ENCODE measurements around the gene CDH26. TPM values are rescaled to one million over a fixed set of nuclear protein-coding genes. Genes with fewer than 3 reads are reported as not detected.

CDH26 gene
- total and polyA plus RNA-seq, 2 of the 13 experiments (the other 11 are each of a cell fraction or from before 2014, with no cell fraction given) = 0.40 to 1.1 TPM

DNA sequence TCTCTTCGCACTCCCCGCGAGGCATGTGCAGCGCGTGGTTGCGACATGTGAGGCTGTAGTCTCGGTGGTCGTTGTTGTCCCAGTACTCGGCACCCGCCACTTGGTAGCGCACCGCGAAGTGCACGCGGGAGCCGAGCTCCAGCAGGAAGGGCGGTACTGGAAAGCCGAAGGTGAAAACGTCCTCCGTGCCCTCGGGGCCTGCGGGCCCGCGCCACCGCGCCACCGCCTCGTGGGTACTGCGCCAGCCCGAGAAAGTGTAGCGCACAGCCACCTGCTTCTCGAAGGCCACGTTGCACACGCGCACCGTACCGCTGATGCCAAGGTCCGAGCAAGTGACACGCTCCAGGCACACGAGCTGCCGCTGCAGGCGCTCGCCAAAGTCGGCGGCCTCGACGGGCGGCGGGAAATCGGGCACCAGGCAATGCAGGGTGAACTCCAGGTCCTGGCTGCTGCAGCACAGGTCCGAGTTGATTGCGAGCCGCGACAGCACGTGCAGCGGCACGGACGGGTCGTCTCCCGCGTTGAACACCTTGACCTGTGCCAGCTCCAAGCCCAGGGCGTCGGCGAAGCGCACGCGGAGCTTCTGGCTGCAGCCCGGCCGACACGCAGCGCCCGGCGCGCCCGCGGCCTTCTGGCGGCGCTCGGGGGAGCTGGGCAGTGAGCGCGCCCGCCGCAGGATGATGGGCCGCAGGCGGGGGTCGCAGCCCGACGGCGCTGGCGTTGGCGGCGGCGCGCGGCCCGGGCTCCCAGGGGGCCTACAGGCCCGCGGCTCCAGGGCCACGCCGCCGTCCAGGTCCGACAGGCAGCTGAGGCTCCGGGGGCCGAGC lies 19.0 kb upstream of the CDH26 start (continued):
- TF ChIP-seq, protein P1, sequence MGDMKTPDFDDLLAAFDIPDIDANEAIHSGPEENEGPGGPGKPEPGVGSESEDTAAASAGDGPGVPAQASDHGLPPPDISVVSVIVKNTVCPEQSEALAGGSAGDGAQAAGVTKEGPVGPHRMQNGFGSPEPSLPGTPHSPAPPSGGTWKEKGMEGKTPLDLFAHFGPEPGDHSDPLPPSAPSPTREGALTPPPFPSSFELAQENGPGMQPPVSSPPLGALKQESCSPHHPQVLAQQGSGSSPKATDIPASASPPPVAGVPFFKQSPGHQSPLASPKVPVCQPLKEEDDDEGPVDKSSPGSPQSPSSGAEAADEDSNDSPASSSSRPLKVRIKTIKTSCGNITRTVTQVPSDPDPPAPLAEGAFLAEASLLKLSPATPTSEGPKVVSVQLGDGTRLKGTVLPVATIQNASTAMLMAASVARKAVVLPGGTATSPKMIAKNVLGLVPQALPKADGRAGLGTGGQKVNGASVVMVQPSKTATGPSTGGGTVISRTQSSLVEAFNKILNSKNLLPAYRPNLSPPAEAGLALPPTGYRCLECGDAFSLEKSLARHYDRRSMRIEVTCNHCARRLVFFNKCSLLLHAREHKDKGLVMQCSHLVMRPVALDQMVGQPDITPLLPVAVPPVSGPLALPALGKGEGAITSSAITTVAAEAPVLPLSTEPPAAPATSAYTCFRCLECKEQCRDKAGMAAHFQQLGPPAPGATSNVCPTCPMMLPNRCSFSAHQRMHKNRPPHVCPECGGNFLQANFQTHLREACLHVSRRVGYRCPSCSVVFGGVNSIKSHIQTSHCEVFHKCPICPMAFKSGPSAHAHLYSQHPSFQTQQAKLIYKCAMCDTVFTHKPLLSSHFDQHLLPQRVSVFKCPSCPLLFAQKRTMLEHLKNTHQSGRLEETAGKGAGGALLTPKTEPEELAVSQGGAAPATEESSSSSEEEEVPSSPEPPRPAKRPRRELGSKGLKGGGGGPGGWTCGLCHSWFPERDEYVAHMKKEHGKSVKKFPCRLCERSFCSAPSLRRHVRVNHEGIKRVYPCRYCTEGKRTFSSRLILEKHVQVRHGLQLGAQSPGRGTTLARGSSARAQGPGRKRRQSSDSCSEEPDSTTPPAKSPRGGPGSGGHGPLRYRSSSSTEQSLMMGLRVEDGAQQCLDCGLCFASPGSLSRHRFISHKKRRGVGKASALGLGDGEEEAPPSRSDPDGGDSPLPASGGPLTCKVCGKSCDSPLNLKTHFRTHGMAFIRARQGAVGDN (CRISPR knock-in tag; IDR thresholded peaks at IDR 0.05) = peak; percentile 64
- TF ChIP-seq KLF15 (CRISPR knock-in tag; IDR thresholded peaks at IDR 0.05; ENCODE audit: borderline replicate concordance) (no peak; the same call in 1 of the 2 replicates), JUND (CRISPR knock-in tag; IDR thresholded peaks at IDR 0.05) (peak; percentile 19; the same call in 1 of the 2 replicates), RARA (CRISPR knock-in tag; IDR thresholded peaks at IDR 0.05) (no peak), RBFOX2 (IDR thresholded peaks at IDR 0.05; ENCODE audit: low read depth, low read length) (peak; percentile 60), SALL1 (CRISPR knock-in tag; IDR thresholded peaks at IDR 0.05) (peak; percentile 10; the same call in 1 of the 2 replicates), HNF4A (CRISPR knock-in tag; IDR thresholded peaks at IDR 0.05) (0 out of 2 replicates have a peak, but pooled peaks have one; percentile 2), FOXO1 (CRISPR knock-in tag; IDR thresholded peaks at IDR 0.05) (peak; percentile 29; the same call in 1 of the 2 replicates), ELF4 (CRISPR knock-in tag; IDR thresholded peaks at IDR 0.05; ENCODE audit: borderline replicate concordance) (no peak), TOE1 (CRISPR knock-in tag; IDR thresholded peaks at IDR 0.05) (no peak), SP2 (CRISPR knock-in tag; IDR thresholded peaks at IDR 0.05) (0 out of 2 replicates have a peak, but pooled peaks have one; percentile 13), RNF2 (conservative IDR thresholded peaks at IDR 0.05; ENCODE audit: low read depth) (no peak), POGZ (CRISPR knock-in tag; IDR thresholded peaks at IDR 0.05) (peak; percentile 64; the same call in 1 of the 2 replicates), HDAC1 (CRISPR knock-in tag; IDR thresholded peaks at IDR 0.05) (peak; percentile 48; the same call in 1 of the 2 replicates), CEBPB (IDR thresholded peaks at IDR 0.05; ENCODE audit: borderline replicate concordance, low read depth, low read length) (peak; percentile 75), PRPF4 (IDR thresholded peaks at IDR 0.05; ENCODE audit: low read depth, low read length, poor library complexity, severe bottlenecking) (peak; percentile 15), ZFP1 (CRISPR knock-in tag; IDR thresholded peaks at IDR 0.05) (no peak), AGO2 (optimal IDR thresholded peaks at IDR 0.05; ENCODE audit: low read depth, low read length) (peak; percentile 75)
- TF ChIP-seq, protein P2, sequence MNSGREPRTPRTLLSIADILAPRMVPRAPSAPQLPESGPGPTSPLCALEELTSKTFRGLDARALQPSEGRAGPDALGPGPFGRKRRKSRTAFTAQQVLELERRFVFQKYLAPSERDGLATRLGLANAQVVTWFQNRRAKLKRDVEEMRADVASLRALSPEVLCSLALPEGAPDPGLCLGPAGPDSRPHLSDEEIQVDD (CRISPR knock-in tag; IDR thresholded peaks at IDR 0.05; ENCODE audit: borderline replicate concordance) = peak; percentile 89
- TF ChIP-seq, protein P3, sequence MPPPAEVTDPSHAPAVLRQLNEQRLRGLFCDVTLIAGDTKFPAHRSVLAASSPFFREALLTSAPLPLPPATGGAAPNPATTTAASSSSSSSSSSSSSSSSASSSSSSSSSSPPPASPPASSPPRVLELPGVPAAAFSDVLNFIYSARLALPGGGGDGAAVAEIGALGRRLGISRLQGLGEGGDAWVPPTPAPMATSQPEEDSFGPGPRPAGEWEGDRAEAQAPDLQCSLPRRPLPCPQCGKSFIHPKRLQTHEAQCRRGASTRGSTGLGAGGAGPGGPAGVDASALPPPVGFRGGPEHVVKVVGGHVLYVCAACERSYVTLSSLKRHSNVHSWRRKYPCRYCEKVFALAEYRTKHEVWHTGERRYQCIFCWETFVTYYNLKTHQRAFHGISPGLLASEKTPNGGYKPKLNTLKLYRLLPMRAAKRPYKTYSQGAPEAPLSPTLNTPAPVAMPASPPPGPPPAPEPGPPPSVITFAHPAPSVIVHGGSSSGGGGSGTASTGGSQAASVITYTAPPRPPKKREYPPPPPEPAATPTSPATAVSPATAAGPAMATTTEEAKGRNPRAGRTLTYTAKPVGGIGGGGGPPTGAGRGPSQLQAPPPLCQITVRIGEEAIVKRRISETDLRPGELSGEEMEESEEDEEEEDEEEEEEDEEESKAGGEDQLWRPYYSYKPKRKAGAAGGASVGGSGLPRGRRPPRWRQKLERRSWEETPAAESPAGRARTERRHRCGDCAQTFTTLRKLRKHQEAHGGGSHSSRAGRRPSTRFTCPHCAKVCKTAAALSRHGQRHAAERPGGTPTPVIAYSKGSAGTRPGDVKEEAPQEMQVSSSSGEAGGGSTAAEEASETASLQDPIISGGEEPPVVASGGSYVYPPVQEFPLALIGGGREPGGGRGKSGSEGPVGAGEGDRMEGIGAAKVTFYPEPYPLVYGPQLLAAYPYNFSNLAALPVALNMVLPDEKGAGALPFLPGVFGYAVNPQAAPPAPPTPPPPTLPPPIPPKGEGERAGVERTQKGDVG (CRISPR knock-in tag; IDR thresholded peaks at IDR 0.05; ENCODE audit: borderline replicate concordance) = peak; percentile 50; the same call in 1 of the 2 replicates
- TF ChIP-seq, protein P4, sequence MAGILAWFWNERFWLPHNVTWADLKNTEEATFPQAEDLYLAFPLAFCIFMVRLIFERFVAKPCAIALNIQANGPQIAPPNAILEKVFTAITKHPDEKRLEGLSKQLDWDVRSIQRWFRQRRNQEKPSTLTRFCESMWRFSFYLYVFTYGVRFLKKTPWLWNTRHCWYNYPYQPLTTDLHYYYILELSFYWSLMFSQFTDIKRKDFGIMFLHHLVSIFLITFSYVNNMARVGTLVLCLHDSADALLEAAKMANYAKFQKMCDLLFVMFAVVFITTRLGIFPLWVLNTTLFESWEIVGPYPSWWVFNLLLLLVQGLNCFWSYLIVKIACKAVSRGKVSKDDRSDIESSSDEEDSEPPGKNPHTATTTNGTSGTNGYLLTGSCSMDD (CRISPR knock-in tag; IDR thresholded peaks at IDR 0.05) = 0 out of 2 replicates have a peak, but pooled peaks have one; percentile 34

Data from HepG2 (cell line).